ENCODE data around the gene CRKL. TPM values are rescaled to one million over a fixed set of nuclear protein-coding genes. Genes with fewer than 3 reads are reported as not detected.
"Not testable (repeated sequence)": the region's sequence is repeated elsewhere in the genome, so short reads cannot be mapped to it uniquely, and the experiment has no call there.

Gene CRKL
- total RNA-seq, 2 experiments from 2014 or later, result 57.7 to 70.9 TPM

DNA sequence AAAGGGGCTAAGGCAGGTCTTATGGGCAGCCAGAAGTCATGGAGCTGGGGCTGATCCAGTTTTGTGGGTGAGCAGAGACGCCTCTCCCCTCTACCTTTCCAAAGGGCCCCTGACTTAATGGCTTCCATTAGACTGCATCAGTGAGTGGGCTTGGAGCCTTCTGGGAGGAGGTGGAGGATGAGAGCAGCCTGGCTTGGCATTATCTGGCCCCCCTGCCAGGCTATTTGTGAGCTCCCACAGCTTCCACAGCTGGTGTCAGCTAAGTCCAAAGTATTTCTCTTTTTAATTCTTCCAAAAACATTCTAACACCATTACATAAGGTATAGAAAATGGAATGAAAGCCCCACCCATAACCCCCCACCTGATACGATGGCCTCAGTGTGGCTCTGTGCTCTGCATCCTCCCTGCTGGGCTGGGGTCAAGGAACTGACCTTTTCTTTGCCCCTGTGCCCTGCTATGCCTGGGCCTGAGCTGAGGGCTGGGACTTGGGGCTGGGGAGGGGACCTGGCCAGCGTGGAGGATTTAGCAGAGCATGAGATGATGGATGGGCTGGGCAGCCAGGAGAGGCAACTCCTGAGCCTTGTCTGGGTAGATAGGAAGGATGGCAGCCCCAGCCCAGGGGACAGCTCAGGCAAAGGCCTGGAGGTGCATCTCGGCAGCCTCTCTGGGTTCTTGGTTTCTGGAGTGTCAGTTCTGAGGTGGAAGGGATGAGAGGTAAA is 53.9 kb downstream of the CRKL start:
- Histone ChIP-seq H4K20me1 (ENCODE audit: insufficient read depth, low read length) (no peaks in the 10 kb centered on the region), H3K79me2 (ENCODE audit: insufficient read depth, low read depth, low read length) (no peaks in the 10 kb centered on the region), H2AFZ (ENCODE audit: low read length) (no peak overlapping the region), H3K9me3 (ENCODE audit: low read length) (no peaks in the 10 kb centered on the region), H3K27ac (ENCODE audit: low read depth, low read length, poor library complexity, severe bottlenecking) (no peak overlapping the region), H3K4me1 (ENCODE audit: insufficient read depth, low read length, poor library complexity, severe bottlenecking) (peaks cover 15% of the 10 kb centered on the region), H3K9me2 (ENCODE audit: insufficient read depth, low read length) (no peaks in the 10 kb centered on the region), H3K36me3 (ENCODE audit: insufficient read depth, low read length) (no peaks in the 10 kb centered on the region), H3K4me2 (ENCODE audit: low read length) (no peak overlapping the region), H3K4me3 (ENCODE audit: low read depth, low read length, poor library complexity, severe bottlenecking) (no peak overlapping the region)
- DNase-seq (ENCODE audit: low spot score), result no peak
- ChIA-PET CTCF (ENCODE audit: unreplicated experiment) (no interaction called here), POLR2A (no interaction called here)
- no peak for TF ChIP-seq EZH2phosphoT487 (IDR thresholded peaks at IDR 0.05; ENCODE audit: borderline replicate concordance, low read depth, low read length)
- TF ChIP-seq, protein P1, sequence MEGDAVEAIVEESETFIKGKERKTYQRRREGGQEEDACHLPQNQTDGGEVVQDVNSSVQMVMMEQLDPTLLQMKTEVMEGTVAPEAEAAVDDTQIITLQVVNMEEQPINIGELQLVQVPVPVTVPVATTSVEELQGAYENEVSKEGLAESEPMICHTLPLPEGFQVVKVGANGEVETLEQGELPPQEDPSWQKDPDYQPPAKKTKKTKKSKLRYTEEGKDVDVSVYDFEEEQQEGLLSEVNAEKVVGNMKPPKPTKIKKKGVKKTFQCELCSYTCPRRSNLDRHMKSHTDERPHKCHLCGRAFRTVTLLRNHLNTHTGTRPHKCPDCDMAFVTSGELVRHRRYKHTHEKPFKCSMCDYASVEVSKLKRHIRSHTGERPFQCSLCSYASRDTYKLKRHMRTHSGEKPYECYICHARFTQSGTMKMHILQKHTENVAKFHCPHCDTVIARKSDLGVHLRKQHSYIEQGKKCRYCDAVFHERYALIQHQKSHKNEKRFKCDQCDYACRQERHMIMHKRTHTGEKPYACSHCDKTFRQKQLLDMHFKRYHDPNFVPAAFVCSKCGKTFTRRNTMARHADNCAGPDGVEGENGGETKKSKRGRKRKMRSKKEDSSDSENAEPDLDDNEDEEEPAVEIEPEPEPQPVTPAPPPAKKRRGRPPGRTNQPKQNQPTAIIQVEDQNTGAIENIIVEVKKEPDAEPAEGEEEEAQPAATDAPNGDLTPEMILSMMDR (conservative IDR thresholded peaks at IDR 0.05; ENCODE audit: low read length), result no peak
- no TSS peak for BruUV-seq (replicated peaks)
- intact Hi-C loops (cut with micrococcal nuclease; ENCODE audit: unreplicated experiment), result no loop called here

DNA sequence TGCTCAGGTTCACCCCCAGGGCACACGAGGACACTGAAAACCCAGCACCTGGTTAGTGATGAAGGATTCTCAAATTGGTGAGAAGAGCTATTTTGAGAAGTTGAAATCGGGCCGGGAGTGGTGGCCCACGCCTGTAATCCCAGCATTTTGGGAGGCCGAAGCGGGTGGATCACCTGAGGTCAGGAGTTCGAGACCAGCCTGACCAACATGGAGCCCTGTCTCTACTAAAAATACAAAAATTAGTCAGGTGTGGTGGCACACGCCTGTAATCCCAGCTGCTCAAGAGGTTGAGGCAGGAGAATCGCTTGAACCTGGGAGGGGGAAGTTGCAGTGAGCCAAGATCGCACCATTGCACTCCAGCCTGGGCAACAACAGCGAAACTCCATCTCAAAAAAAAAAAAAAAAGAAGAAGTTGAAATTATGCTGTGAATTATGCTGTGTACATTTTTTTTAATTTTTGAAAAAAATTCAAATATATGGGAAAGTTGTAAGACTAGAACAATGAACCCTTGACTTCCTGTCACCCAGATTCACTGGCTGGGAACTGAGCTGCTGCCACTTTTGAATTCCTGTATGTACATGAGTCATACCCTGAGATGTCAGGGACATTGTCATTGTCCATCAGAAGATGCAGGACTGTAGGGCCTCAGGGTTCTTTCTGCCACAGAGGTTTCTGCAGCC is 54.9 kb downstream of the CRKL start:
- POLR2A ChIA-PET, result interaction anchor here (0.8 to 1.6 kb wide), 2 partner anchors 10 to 1363 kb away, joined by 3 to 4 read pairs; partner anchors contain the start of gene LZTR1
- H4K20me1 ChIP-seq (ENCODE audit: insufficient read depth, low read length); CTCF ChIA-PET (ENCODE audit: unreplicated experiment); H3K9me2 ChIP-seq (ENCODE audit: insufficient read depth, low read length); DNase-seq (ENCODE audit: low spot score); H3K79me2 ChIP-seq (ENCODE audit: insufficient read depth, low read depth, low read length); H3K9me3 ChIP-seq (ENCODE audit: low read length); intact Hi-C loops (cut with micrococcal nuclease; ENCODE audit: unreplicated experiment); H3K27ac ChIP-seq (ENCODE audit: low read depth, low read length, poor library complexity, severe bottlenecking); H3K4me3 ChIP-seq (ENCODE audit: low read depth, low read length, poor library complexity, severe bottlenecking); H2AFZ ChIP-seq (ENCODE audit: low read length); H3K4me2 ChIP-seq (ENCODE audit: low read length); H3K36me3 ChIP-seq (ENCODE audit: insufficient read depth, low read length); BruUV-seq (replicated peaks): not testable (repeated sequence)
- H3K4me1 ChIP-seq (ENCODE audit: insufficient read depth, low read length, poor library complexity, severe bottlenecking), result peaks cover 15% of the 10 kb centered on the region

DNA sequence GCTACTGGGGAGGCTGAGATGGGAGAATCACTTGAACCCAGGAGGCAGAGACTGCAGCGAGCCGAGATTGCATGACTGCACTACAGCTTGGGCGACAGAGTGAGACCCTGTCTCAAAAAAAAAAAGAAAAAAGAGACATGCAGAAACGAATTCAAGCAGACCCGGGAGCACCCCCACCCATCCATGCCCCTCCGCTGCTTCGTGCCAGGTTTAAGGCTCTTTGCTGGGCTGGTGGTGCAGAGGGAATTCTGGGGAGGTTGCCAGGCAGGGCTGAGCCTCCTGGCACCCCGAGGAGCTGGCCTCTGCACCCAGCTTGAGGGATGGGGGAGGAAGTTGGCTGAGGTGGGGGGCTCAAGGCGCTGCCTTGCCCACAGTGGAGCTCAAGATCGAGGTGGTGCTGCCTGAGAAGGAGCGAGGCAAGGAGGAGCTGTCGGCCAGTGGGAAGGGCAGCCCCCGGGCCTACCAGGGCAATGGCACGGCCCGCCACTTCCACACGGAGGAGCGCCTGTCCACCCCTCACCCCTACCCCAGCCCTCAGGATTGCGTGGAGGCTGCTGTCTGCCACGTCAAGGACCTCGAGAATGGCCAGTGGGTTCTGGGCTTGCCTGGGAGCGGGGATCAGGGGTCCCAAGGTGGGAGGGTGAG is 55.8 kb downstream of the CRKL start:
- no peaks in the 10 kb centered on the region for H3K9me3 ChIP-seq (ENCODE audit: low read length)
- H2AFZ ChIP-seq (ENCODE audit: low read length), result no peak overlapping the region
- no TSS peak for BruUV-seq (replicated peaks)
- no peaks in the 10 kb centered on the region for H3K79me2 ChIP-seq (ENCODE audit: insufficient read depth, low read depth, low read length)
- DNase-seq (ENCODE audit: low spot score), result no peak
- H3K4me2 ChIP-seq (ENCODE audit: low read length), result no peak overlapping the region
- H3K9me2 ChIP-seq (ENCODE audit: insufficient read depth, low read length), result no peaks in the 10 kb centered on the region
- ChIA-PET POLR2A (interaction anchor here (0.5 to 1.6 kb wide), 2 partner anchors 9 to 33 kb away, joined by 4 to 8 read pairs; partner anchors contain the start of gene LZTR1), CTCF (ENCODE audit: unreplicated experiment) (no interaction called here)
- H3K27ac ChIP-seq (ENCODE audit: low read depth, low read length, poor library complexity, severe bottlenecking), result no peak overlapping the region
- no peak overlapping the region for H3K4me3 ChIP-seq (ENCODE audit: low read depth, low read length, poor library complexity, severe bottlenecking)
- H3K4me1 ChIP-seq (ENCODE audit: insufficient read depth, low read length, poor library complexity, severe bottlenecking), result peaks cover 14% of the 10 kb centered on the region
- H3K36me3 ChIP-seq (ENCODE audit: insufficient read depth, low read length), result no peaks in the 10 kb centered on the region
- TF ChIP-seq EZH2phosphoT487 (IDR thresholded peaks at IDR 0.05; ENCODE audit: borderline replicate concordance, low read depth, low read length), result no peak
- TF ChIP-seq, protein P1 (conservative IDR thresholded peaks at IDR 0.05; ENCODE audit: low read length), result no peak
- intact Hi-C loops (cut with micrococcal nuclease; ENCODE audit: unreplicated experiment), result no loop called here
- H4K20me1 ChIP-seq (ENCODE audit: insufficient read depth, low read length), result no peaks in the 10 kb centered on the region
